Neural progenitor cell (in vitro differentiated cells): ENCODE measurements around the gene TLX1. TPM values are rescaled to one million over a fixed set of nuclear protein-coding genes. Genes with fewer than 3 reads are reported as not detected.
A peak's percentile ranks its signal among the peaks of the same experiment; 100 is the strongest.

Experiments used
- DNase-seq: peaks from one replicate; pipeline ENCODE4 v3.0.0-alpha.2; 2016; ENCODE audit warnings: low spot score
- H2AFZ ChIP-seq: fragments of 200-600 bp; sonication (generic); replicated peaks from 2 replicates; pipeline ENCODE4 v1.6.1; 2016; ENCODE audit warnings: antibody characterized with exemption
- H3F3A ChIP-seq: fragments of 200-600 bp; sonication (generic); 2 replicates; pipeline ENCODE4 v1.6.1; 2016; ENCODE audit warnings: antibody characterized with exemption, low read depth
- H3K27ac ChIP-seq: fragments of 200-600 bp; sonication (generic); 2 replicates; pipeline ENCODE4 v1.5.1; 2016; ENCODE audit warnings: mild to moderate bottlenecking
- H3K27me3 ChIP-seq: fragments of 200-600 bp; sonication (generic); 2 replicates; pipeline ENCODE4 v1.6.1; 2016; ENCODE audit warnings: mild to moderate bottlenecking, moderate library complexity
- H3K36me3 ChIP-seq: fragments of 200-600 bp; sonication (generic); 2 replicates; pipeline ENCODE4 v1.5.1; 2016
- H3K4me1 ChIP-seq: fragments of 200-600 bp; sonication (generic); 2 replicates; pipeline ENCODE4 v1.6.1; 2016; ENCODE audit warnings: mixed run types
- H3K4me2 ChIP-seq: fragments of 200-600 bp; sonication (generic); 2 replicates; pipeline ENCODE4 v1.6.1; 2016
- H3K4me3 ChIP-seq: fragments of 200-600 bp; sonication (generic); 2 replicates; pipeline ENCODE4 v1.5.1; 2016
- H3K79me2 ChIP-seq: fragments of 200-600 bp; sonication (generic); 2 replicates; pipeline ENCODE4 v1.6.1; 2016; ENCODE audit warnings: low read depth
- H3K9ac ChIP-seq: fragments of 200-600 bp; sonication (generic); 2 replicates; pipeline ENCODE4 v1.6.1; 2016
- H3K9me3 ChIP-seq: fragments of 200-600 bp; sonication (generic); 2 replicates; pipeline ENCODE4 v1.5.1; 2016; ENCODE audit warnings: low read depth
- H4K20me1 ChIP-seq: fragments of 200-600 bp; sonication (generic); 2 replicates; pipeline ENCODE4 v1.6.1; 2016; ENCODE audit warnings: low read depth
- H3K27ac Mint-ChIP-seq: 3 replicates; pipeline ENCODE4 v1.8.0; 2021; ENCODE audit warnings: mixed read lengths
- H3K27me3 Mint-ChIP-seq: 2 replicates; pipeline ENCODE4 v1.8.0; 2022; ENCODE audit warnings: low read depth, mild to moderate bottlenecking, inconsistent platforms, moderate library complexity, mixed read lengths; ENCODE audit not compliant: insufficient read depth
- H3K36me3 Mint-ChIP-seq: 3 replicates; pipeline ENCODE4 v1.8.0; 2021; ENCODE audit warnings: mixed read lengths
- H3K4me1 Mint-ChIP-seq: 3 replicates; pipeline ENCODE4 v1.8.0; 2021; ENCODE audit warnings: mixed read lengths
- H3K4me3 Mint-ChIP-seq: 3 replicates; pipeline ENCODE4 v1.8.0; 2021; ENCODE audit warnings: mild to moderate bottlenecking, moderate library complexity, mixed read lengths
- H3K9me3 Mint-ChIP-seq: 3 replicates; pipeline ENCODE4 v1.8.0; 2020; ENCODE audit warnings: mixed read lengths
- CTCF ChIP-seq: fragments of 200-600 bp; sonication (generic); IDR thresholded peaks from 2 replicates; pipeline ENCODE4 v1.5.1; 2017; ENCODE audit warnings: antibody characterized with exemption, mild to moderate bottlenecking
- EZH2 ChIP-seq: fragments of 200-600 bp; sonication (generic); IDR thresholded peaks from 2 replicates; pipeline ENCODE4 v1.6.1; 2017; ENCODE audit warnings: antibody characterized with exemption, mild to moderate bottlenecking, moderate library complexity
- EZH2phosphoT487 ChIP-seq: fragments of 200-600 bp; sonication (generic); IDR thresholded peaks from 2 replicates; pipeline ENCODE4 v1.6.1; 2017; ENCODE audit warnings: antibody characterized with exemption
- total RNA-seq: library from RNA; depleted of rRNA; stranded (reverse); fragments of >200 nt; gene quantifications from 2 replicates; pipeline ENCODE4 v1.2.3, GENCODE V29; 2015; ENCODE audit warnings: low replicate concordance

Gene TLX1
- total RNA-seq, 1 donor from 2014 or later: not detected

GRCh38 chr10:101126684-101127628, 4.1 kb upstream of the TLX1 start:
- DNase-seq: no peak

GRCh38 chr10:101130141-101130540, 959 bp upstream of the TLX1 start:
- Histone ChIP-seq H2AFZ (no peak overlapping the region), H3K79me2 (no peaks in the 10 kb centered on the region), H3K27ac (no peak overlapping the region), H3K4me2 (no peak overlapping the region), H4K20me1 (peaks cover 92% of the 10 kb centered on the region), H3F3A (peaks cover 23% of the 10 kb centered on the region), H3K9ac (no peak overlapping the region), H3K27me3 (peaks cover 100% of the 10 kb centered on the region), H3K9me3 (no peaks in the 10 kb centered on the region), H3K4me1 (peaks cover 20% of the 10 kb centered on the region), H3K36me3 (no peaks in the 10 kb centered on the region), H3K4me3 (no peak overlapping the region)
- Mint-ChIP-seq H3K4me3 (no peak overlapping the region), H3K27me3 (peaks cover 87% of the 10 kb centered on the region), H3K9me3 (peaks cover 8% of the 10 kb centered on the region), H3K27ac (no peak overlapping the region), H3K36me3 (no peaks in the 10 kb centered on the region), H3K4me1 (peaks cover 13% of the 10 kb centered on the region)
- TF ChIP-seq EZH2 (no peak), EZH2phosphoT487 (no peak), CTCF (no peak)
- no peak for DNase-seq

More at GRCh38 chr10:101126684-101127628, 4.1 kb upstream of the TLX1 start:
- Mint-ChIP-seq H3K9me3 (peaks cover 13% of the 10 kb centered on the region), H3K36me3 (no peaks in the 10 kb centered on the region), H3K4me3 (no peak overlapping the region), H3K27me3 (peaks cover 90% of the 10 kb centered on the region), H3K27ac (no peak overlapping the region), H3K4me1 (peaks cover 11% of the 10 kb centered on the region)
- H3K27ac ChIP-seq: no peak overlapping the region
- H3K4me2 ChIP-seq: no peak overlapping the region
- no peaks in the 10 kb centered on the region for H3K36me3 ChIP-seq
- H3K4me1 ChIP-seq: peaks cover 30% of the 10 kb centered on the region
- peaks cover 12% of the 10 kb centered on the region for H3F3A ChIP-seq
- no peak overlapping the region for H3K4me3 ChIP-seq
- H3K79me2 ChIP-seq: no peaks in the 10 kb centered on the region
- peaks cover 92% of the 10 kb centered on the region for H4K20me1 ChIP-seq
- TF ChIP-seq EZH2 (peak; percentile 64), EZH2phosphoT487 (peak; percentile 31), CTCF (no peak)
- no peak overlapping the region for H3K9ac ChIP-seq
- no peaks in the 10 kb centered on the region for H3K9me3 ChIP-seq
- peaks cover 100% of the 10 kb centered on the region for H3K27me3 ChIP-seq
- no peak overlapping the region for H2AFZ ChIP-seq

- Histone ChIP-seq H3K4me2 (no peak overlapping the region), H3K79me2 (no peaks in the 10 kb centered on the region), H3K27me3 (peaks cover 100% of the 10 kb centered on the region), H3K4me1 (peaks cover 14% of the 10 kb centered on the region), H3K4me3 (no peak overlapping the region), H3F3A (peaks cover 17% of the 10 kb centered on the region), H3K36me3 (no peaks in the 10 kb centered on the region), H3K27ac (no peak overlapping the region), H3K9me3 (no peaks in the 10 kb centered on the region), H3K9ac (no peak overlapping the region), H4K20me1 (peaks cover 95% of the 10 kb centered on the region), H2AFZ (no peak overlapping the region)
- Mint-ChIP-seq H3K27me3 (peaks cover 90% of the 10 kb centered on the region), H3K4me1 (peaks cover 20% of the 10 kb centered on the region), H3K36me3 (no peaks in the 10 kb centered on the region), H3K4me3 (peak overlapping the region; percentile 65), H3K27ac (no peak overlapping the region), H3K9me3 (peaks cover 8% of the 10 kb centered on the region)
- TF ChIP-seq EZH2 (peak; percentile 90), EZH2phosphoT487 (no peak), CTCF (no peak)
- DNase-seq: no peak
Observed at GRCh38 chr10:101131962-101132635, 999 bp downstream of the TLX1 start.
